BLaER1 treated with 17β-estradiol and CSF1 and Interleukin-3, amounts not matched to agents 10 nM and 100 nM (cell line): ENCODE measurements around the gene NUAK2.
"Not testable (repeated sequence)": the region's sequence is repeated elsewhere in the genome, so short reads cannot be mapped to it uniquely, and the experiment has no call there.

ENCODE experiments used
- H3K27ac ChIP-seq, 11 experiments: shearing (Covaris generic); formaldehyde crosslinking; 2 replicates each; pipeline ENCODE4 v1.8.1; 2022
- H3K27me3 ChIP-seq, 11 experiments: shearing (Covaris generic); formaldehyde crosslinking; 2 replicates each; pipeline ENCODE4 v1.8.1; 2022
- H3K36me3 ChIP-seq, 11 experiments: shearing (Covaris generic); formaldehyde crosslinking; 2 replicates each; pipeline ENCODE4 v1.8.1; 2022
- H3K4me1 ChIP-seq, 10 experiments: shearing (Covaris generic); formaldehyde crosslinking; 2 replicates each; pipeline ENCODE4 v1.8.1; 2022
- H3K4me2 ChIP-seq, 11 experiments: shearing (Covaris generic); formaldehyde crosslinking; 2 replicates each; pipeline ENCODE4 v1.8.1; 2022
- H3K4me3 ChIP-seq, 10 experiments: shearing (Covaris generic); formaldehyde crosslinking; 2 replicates each; pipeline ENCODE4 v1.8.1; 2022
- H3K9ac ChIP-seq, 11 experiments: shearing (Covaris generic); formaldehyde crosslinking; 2 replicates each; pipeline ENCODE4 v1.8.1; 2022
- H3K9me3 ChIP-seq, 11 experiments: shearing (Covaris generic); formaldehyde crosslinking; replicated peaks in 1 of 11; 2 replicates each; pipeline ENCODE4 v1.8.1; 2022
- H4K20me1 ChIP-seq, 11 experiments: shearing (Covaris generic); formaldehyde crosslinking; 2 replicates each; pipeline ENCODE4 v1.8.1; 2022
- Cebpa-rat ChIP-seq, 11 experiments: shearing (Covaris generic); IDR thresholded peaks; 2 replicates each; pipeline ENCODE4 v1.8.1; 2022

The NUAK2 gene

DNA sequence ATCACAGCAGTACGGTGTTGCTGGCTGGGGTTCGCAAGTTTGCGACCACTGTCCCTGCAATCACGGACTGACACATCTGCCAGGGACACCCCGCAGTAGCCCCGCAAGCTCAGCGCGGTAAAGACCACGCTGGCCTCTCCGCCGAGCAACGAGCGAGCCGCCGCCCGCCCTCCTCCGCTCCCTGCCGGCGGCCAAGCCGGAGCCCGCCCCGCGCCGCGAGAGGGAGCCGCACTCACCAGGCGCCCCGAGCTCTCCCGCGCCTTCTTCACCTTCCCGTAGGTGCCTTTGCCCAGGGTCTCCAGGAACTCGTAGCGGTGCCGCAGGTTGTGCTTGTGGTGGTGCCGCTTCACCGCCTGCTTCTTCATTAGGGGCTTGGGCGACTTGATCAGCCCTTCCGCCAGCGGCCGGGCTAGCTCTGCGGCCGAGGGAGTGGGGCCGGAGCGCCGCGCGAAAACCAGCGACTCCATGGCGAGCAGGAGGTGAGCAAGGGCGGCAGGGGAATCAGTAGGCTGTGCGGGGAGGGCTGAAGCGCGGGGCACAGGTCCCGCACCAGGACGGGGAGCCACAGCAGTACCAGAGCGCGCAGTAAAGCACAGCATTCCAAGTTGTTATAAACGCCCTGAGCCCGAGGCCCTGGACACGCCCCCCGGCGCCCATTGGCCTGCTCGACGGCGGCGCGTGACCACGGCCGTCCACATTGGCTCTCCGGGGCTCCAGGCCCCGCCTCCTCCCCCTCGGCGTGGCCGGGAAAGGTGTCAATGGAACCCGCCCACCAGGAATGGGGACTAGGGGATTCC lies at the start of gene NUAK2:
NUAK2 (minus strand) TSS at position 584 of the 797 bp plus-strand sequence; CDS start at position 467, 117 bp downstream.
- H3K9ac ChIP-seq, result peak within 1 kb of the TSS; percentile 3 to 85 (median 50); a peak in 17 of 22 replicates
- no peaks in the 10 kb centered on the region for H3K36me3 ChIP-seq
- H3K4me1 ChIP-seq, result peaks cover 13 to 55% (median 38%) of the 10 kb centered on the region in 10 experiments
- peak within 1 kb of the TSS in 3 of 11 experiments; percentile 31 to 62 (median 59); a peak in 4 of 22 replicates for H3K27ac ChIP-seq
- TF ChIP-seq Cebpa-rat (IDR thresholded peaks at IDR 0.05), result no peak
- H3K4me3 ChIP-seq, result peak within 1 kb of the TSS; percentile 28 to 78 (median 59)
- H3K27me3 ChIP-seq, result peaks cover 34 to 74% (median 64%) of the 10 kb centered on the region in 11 experiments
- peak within 1 kb of the TSS; percentile 74 to 96 (median 86) for H3K4me2 ChIP-seq
- peaks cover 0 to 11% (median 5%) of the 10 kb centered on the region in 11 experiments; a peak in 10 of 22 replicates for H3K9me3 ChIP-seq
- peaks cover 0 to 11% (median 0%) of the 10 kb centered on the region in 11 experiments; a peak in 3 of 22 replicates for H4K20me1 ChIP-seq

- no peaks in the 10 kb centered on the region for H3K36me3 ChIP-seq
- no peaks in the 10 kb centered on the region for H3K9me3 ChIP-seq
- H4K20me1 ChIP-seq, result no peaks in the 10 kb centered on the region
- H3K4me1 ChIP-seq, result peaks cover 23 to 48% (median 42%) of the 10 kb centered on the region in 10 experiments
- H3K4me3 ChIP-seq, result no peak overlapping the region
- H3K9ac ChIP-seq, result no peak overlapping the region
- H3K27me3 ChIP-seq, result 0 out of 22 replicates have a peak, but pooled peaks cover 0 to 8% (median 0%) of the 10 kb centered on the region in 11 experiments
- H3K4me2 ChIP-seq, result no peak overlapping the region
- no peak for TF ChIP-seq Cebpa-rat (IDR thresholded peaks at IDR 0.05)
- H3K27ac ChIP-seq, result no peak overlapping the region
Observed at GRCh38 chr1:205370780-205371179, 49.2 kb upstream of the NUAK2 start.

GRCh38 chr1:205369701-205370123 lies 48.2 kb upstream of the NUAK2 start:
- H3K36me3 ChIP-seq, result no peaks in the 10 kb centered on the region
- no peak overlapping the region for H3K4me3 ChIP-seq
- H4K20me1 ChIP-seq, result no peaks in the 10 kb centered on the region
- no peak overlapping the region for H3K27ac ChIP-seq
- H3K4me2 ChIP-seq, result no peak overlapping the region
- no peaks in the 10 kb centered on the region for H3K9me3 ChIP-seq
- 0 out of 22 replicates have a peak, but pooled peaks cover 0 to 7% (median 0%) of the 10 kb centered on the region in 11 experiments for H3K27me3 ChIP-seq
- H3K9ac ChIP-seq, result no peak overlapping the region
- H3K4me1 ChIP-seq, result peaks cover 18 to 41% (median 36%) of the 10 kb centered on the region in 10 experiments
- no peak for TF ChIP-seq Cebpa-rat (IDR thresholded peaks at IDR 0.05)

- Histone ChIP-seq H3K4me2 (no peak overlapping the region), H3K4me1 (peaks cover 5 to 29% (median 23%) of the 10 kb centered on the region in 10 experiments; a peak in 18 of 20 replicates), H3K36me3 (no peaks in the 10 kb centered on the region), H3K4me3 (no peak overlapping the region), H3K9me3 (no peaks in the 10 kb centered on the region), H4K20me1 (no peaks in the 10 kb centered on the region), H3K9ac (no peak overlapping the region), H3K27me3 (no peaks in the 10 kb centered on the region), H3K27ac (no peak overlapping the region)
- no peak for TF ChIP-seq Cebpa-rat (IDR thresholded peaks at IDR 0.05)
Observed at GRCh38 chr1:205368478-205368877, 46.9 kb upstream of the NUAK2 start.

DNA sequence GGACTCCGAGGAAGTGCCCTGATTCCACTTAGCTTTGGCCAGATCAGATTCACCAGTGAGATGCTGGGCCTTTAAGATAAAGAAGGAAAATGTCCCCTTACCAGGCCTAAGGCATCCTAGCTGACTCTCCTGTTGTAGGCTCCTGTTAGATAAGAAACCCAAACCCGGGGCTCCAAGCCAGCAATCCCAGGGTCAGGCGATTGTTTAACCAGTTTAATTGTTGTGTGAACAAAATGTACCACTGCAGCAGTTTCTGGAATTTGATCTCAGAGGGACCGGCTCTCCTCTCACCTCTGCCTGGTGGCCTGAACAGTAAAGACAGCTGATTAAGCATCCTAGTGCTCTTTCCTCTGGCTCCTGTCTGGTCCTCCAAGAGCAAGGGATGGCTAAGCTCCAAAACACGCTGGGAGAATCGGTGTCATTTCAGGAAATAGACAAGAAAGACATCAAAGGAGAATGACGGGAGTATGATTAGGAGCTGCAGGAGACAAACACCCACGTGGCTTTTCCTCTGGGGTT lies 44.5 kb upstream of the NUAK2 start:
- Histone ChIP-seq H3K27ac (no peak overlapping the region), H3K27me3 (no peaks in the 10 kb centered on the region), H3K9me3 (no peaks in the 10 kb centered on the region), H3K36me3 (no peaks in the 10 kb centered on the region), H3K4me2 (peak overlapping the region in 7 of 11 experiments; percentile 7 to 63 (median 34); a peak in 10 of 22 replicates), H3K4me1 (peaks cover 0 to 11% (median 6%) of the 10 kb centered on the region in 10 experiments; a peak in 11 of 20 replicates), H4K20me1 (no peaks in the 10 kb centered on the region), H3K9ac (peak overlapping the region in 1 of 11 experiments; percentile 16; a peak in 1 of 22 replicates), H3K4me3 (no peak overlapping the region)
- no peak for TF ChIP-seq Cebpa-rat (IDR thresholded peaks at IDR 0.05)

- peaks cover 0 to 11% (median 8%) of the 10 kb centered on the region in 10 experiments; a peak in 11 of 20 replicates for H3K4me1 ChIP-seq
- not testable (repeated sequence) for H4K20me1 ChIP-seq, H3K9ac ChIP-seq, H3K36me3 ChIP-seq, H3K9me3 ChIP-seq, H3K27ac ChIP-seq, H3K27me3 ChIP-seq, H3K4me3 ChIP-seq, H3K4me2 ChIP-seq
Observed at GRCh38 chr1:205365086-205365485, 43.5 kb upstream of the NUAK2 start.

- Histone ChIP-seq H3K9ac (no peak overlapping the region), H4K20me1 (no peaks in the 10 kb centered on the region)
- TF ChIP-seq Cebpa-rat (IDR thresholded peaks at IDR 0.05), result no peak
Observed at GRCh38 chr1:205360891-205361290, 39.3 kb upstream of the NUAK2 start.

DNA sequence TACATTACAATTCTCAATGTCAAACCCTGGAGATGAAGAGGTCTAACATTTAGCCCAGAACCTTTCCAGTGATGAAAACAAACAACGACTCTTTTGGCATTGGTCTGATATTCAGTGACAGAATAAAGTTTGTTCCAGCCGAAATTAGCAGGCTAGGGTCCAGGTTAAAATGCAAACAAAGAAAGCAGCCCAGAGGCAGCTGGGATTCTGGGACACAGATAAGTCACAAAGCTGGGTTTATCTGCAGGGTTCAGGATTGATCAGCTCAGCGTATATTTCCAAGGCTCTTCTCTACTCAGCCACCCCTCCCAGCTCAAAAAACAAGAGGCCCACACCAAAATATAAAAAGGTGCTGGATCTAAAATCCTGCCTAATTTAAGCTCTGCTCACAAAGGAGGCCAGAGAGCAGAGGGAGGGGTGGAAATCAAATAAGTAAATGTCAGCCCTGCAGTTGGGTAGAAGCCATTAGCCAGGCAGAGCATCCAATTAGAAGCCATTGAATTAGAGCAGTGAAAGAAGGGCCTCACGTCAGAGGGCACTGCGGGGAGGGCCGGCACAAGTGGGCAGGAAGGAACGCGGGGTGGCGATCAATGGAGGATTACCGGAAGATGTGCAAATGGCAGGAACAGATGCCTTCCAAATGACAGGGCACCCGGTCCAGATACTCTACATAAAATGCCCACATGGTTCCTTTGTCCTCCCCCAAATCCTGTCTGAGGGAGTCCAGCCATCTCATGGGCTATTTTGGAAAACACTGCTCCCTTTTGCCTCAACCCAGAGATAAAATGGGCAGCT lies 38.4 kb upstream of the NUAK2 start:
- no peak for TF ChIP-seq Cebpa-rat (IDR thresholded peaks at IDR 0.05)
- Histone ChIP-seq H3K27ac (no peak overlapping the region), H3K9ac (no peak overlapping the region), H3K4me1 (peaks cover 0 to 19% (median 12%) of the 10 kb centered on the region in 10 experiments; a peak in 15 of 20 replicates), H4K20me1 (no peaks in the 10 kb centered on the region), H3K27me3 (no peaks in the 10 kb centered on the region), H3K4me2 (0 out of 22 replicates have a peak overlapping the region, but pooled peaks of 1 of the 11 experiments have one; percentile 15), H3K9me3 (no peaks in the 10 kb centered on the region), H3K4me3 (no peak overlapping the region), H3K36me3 (no peaks in the 10 kb centered on the region)

More at GRCh38 chr1:205360891-205361290, 39.3 kb upstream of the NUAK2 start:
- no peak overlapping the region for H3K4me3 ChIP-seq
- H3K27ac ChIP-seq, result no peak overlapping the region
- peak overlapping the region in 1 of 11 experiments; percentile 0; a peak in 1 of 22 replicates for H3K4me2 ChIP-seq
- peaks cover 0 to 19% (median 14%) of the 10 kb centered on the region in 10 experiments; a peak in 16 of 20 replicates for H3K4me1 ChIP-seq
- H3K36me3 ChIP-seq, result no peaks in the 10 kb centered on the region
- no peaks in the 10 kb centered on the region for H3K9me3 ChIP-seq
- no peaks in the 10 kb centered on the region for H3K27me3 ChIP-seq
